ENCODE data around the gene KCNH1.

- no peak for TF ChIP-seq SP1 (IDR thresholded peaks at IDR 0.05; ENCODE audit: low read depth)
- no peak for TF ChIP-seq EZH2 (IDR thresholded peaks at IDR 0.05)
- no peak for TF ChIP-seq EZH2phosphoT487 (IDR thresholded peaks at IDR 0.05; ENCODE audit: borderline replicate concordance)
- no peak for TF ChIP-seq ZNF274 (IDR thresholded peaks at IDR 0.05; ENCODE audit: low read depth, low read length)
- TF ChIP-seq, protein P1, sequence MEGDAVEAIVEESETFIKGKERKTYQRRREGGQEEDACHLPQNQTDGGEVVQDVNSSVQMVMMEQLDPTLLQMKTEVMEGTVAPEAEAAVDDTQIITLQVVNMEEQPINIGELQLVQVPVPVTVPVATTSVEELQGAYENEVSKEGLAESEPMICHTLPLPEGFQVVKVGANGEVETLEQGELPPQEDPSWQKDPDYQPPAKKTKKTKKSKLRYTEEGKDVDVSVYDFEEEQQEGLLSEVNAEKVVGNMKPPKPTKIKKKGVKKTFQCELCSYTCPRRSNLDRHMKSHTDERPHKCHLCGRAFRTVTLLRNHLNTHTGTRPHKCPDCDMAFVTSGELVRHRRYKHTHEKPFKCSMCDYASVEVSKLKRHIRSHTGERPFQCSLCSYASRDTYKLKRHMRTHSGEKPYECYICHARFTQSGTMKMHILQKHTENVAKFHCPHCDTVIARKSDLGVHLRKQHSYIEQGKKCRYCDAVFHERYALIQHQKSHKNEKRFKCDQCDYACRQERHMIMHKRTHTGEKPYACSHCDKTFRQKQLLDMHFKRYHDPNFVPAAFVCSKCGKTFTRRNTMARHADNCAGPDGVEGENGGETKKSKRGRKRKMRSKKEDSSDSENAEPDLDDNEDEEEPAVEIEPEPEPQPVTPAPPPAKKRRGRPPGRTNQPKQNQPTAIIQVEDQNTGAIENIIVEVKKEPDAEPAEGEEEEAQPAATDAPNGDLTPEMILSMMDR (IDR thresholded peaks at IDR 0.05 in 2 of 3, conservative IDR thresholded peaks at IDR 0.05 in 1 of 3; ENCODE audit: borderline replicate concordance in 1 of 3, insufficient read depth in 1 of 3, low read depth in 2 of 3, low read length in 2 of 3), result no peak
- TF ChIP-seq YY1 (IDR thresholded peaks at IDR 0.05; ENCODE audit: extremely low read depth, insufficient replicate concordance, low read depth, low read length), result no peak
- no peak for TF ChIP-seq MAX (IDR thresholded peaks at IDR 0.05)
- no peak for TF ChIP-seq POLR2AphosphoS5 (IDR thresholded peaks at IDR 0.05; ENCODE audit: low read depth, low read length)
- no peak for TF ChIP-seq POLR2A (IDR thresholded peaks at IDR 0.05; ENCODE audit: borderline replicate concordance, extremely low read depth, insufficient read depth, insufficient read length)
Observed at GRCh38 chr1:210857146-210857663, 276.7 kb downstream of the KCNH1 start.

Measured in HCT116 (cell line).